GM13977 (cell line): ENCODE results near the gene CLHC1.

Source experiments
- DNase-seq: peaks from one replicate; pipeline ENCODE4 v3.0.0; 2012; ENCODE audit warnings: low spot score
- CTCF ChIP-seq: IDR thresholded peaks from 2 replicates; pipeline ENCODE4 v1.5.1; 2012; ENCODE audit warnings: mild to moderate bottlenecking, control low read depth; ENCODE audit not compliant: insufficient read depth; ENCODE audit errors: extremely low read depth, missing control alignments
- in situ Hi-C: fragments of 300-500 bp; cut with MboI; formaldehyde crosslinking; loops from one replicate; pipeline ENCODE4 v1.12.0; 2022; ENCODE audit warnings: low sequenced_read_pairs, low pct_unique_long_range_greater_than_20kb, mixed read lengths, inconsistent platforms; ENCODE audit not compliant: unreplicated experiment

Gene CLHC1

DNA sequence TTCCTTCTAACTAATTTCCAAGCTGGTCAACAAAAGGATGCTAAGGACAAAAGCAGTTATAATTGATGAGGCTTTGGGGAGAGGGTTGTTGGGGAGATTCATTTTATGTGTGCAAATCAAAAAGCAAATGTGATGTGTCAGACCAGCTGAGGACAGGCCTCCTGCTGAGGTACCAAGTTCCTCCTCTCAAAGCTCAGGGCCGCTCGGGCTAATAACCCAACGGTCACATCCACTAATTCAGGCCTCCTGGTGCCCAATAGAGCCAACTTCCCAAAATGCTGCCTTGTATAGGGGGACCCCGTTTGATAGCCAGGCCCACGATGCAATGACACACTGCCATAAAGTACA lies 93.2 kb downstream of the CLHC1 start:
- DNase-seq, result no peak
- in situ Hi-C loops, result no loop called here
- no peak for TF ChIP-seq CTCF

DNA sequence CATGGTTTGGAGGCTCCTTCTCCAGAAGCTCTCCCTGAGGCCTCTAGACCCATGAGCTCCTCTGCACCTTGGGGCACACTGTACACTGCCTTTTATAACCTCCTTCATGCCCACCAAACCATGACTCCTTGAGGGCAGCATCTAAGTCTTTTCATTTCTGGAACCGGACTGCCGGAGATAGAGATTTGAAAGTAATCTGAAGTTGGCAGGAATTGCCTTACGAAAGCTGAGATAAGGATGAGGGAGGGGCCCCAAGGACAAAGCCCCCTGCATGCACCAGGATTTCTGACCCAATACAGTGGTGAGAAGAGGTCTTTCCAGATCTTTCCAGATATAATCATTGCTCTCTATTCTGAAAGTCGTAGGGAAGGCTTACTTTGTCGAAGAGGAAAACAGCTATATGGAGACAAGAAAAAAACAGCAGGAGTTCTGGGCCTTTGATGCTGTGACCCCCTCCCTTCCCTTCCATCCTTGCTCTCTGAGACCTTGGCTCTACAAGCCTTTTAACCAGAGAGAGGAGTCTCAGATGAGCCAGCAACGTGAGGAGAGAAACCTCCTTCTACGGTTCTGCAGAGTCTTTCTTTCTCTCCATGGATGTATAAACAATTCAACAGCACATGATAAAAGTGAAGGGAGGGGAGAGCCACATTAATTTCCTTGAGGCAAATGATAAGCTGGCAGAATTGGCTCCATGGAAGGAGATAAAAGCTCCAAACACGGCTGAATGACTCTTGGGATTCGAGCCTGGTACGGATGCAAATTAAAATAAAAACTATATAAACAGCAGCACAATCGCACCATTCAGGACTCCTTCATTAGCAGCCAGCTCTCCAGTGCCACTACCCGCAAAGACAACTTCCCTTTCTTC lies 93.8 kb downstream of the CLHC1 start:
- DNase-seq, result no peak
- TF ChIP-seq CTCF, result no peak
- in situ Hi-C loops, result no loop called here

DNA sequence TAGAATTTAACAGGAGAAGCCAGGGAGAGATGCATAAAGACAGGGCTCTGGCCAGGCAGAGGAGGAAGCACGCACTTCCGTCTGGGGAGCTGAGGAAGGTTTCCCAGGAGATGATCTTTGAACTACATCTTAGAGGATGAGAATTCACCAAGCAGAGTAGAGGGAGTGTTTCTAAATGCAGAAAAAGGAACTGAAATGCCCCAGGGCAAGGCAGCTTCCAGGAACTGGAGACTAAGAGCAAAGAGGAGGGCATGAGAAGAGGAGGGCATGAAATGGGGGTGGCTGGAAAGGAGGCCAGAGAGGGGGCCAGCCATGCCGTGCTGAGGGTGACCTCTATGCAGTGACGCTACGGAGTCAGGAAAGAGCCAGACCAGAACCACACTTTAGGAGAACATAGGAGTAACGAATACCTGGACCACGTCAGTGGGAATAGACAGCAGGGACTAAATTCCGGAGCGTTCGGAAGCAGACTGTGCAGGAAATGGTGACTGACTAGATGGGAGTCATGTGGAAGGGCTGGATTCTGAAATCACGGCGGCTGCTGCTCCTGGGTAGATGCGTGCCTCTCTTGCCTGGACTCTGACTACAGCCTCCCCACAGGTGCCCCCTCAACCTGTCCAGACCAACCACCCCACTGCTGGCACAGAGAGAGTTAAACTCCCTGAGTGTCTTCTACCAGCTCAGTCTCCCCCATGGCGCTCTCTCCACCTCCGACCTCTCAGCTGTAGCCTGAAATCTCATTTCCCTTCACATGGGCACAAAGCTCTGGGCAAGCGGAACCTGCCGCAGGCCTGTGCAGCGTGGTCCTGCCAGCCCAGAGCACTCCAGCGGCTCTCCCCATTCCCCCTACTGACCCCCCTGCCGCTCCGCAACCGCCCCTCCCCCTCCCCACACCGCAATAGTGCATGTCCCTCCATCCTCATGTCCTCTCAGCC lies 94.8 kb downstream of the CLHC1 start:
- TF ChIP-seq CTCF, result no peak
- DNase-seq, result no peak
- in situ Hi-C loops, result no loop called here

- no peak for TF ChIP-seq CTCF
Measured at GRCh38 chr2:55136138-55136541, 96.0 kb downstream of the CLHC1 start.

GRCh38 chr2:55135491-55135890 lies 96.6 kb downstream of the CLHC1 start:
- no peak for DNase-seq
- no peak for TF ChIP-seq CTCF
- in situ Hi-C loops, result no loop called here

More at GRCh38 chr2:55136138-55136541, 96.0 kb downstream of the CLHC1 start:
- in situ Hi-C loops, result no loop called here
- no peak for DNase-seq

GRCh38 chr2:55134316-55134706 lies 97.8 kb downstream of the CLHC1 start:
- no peak for DNase-seq
- in situ Hi-C loops, result no loop called here
- no peak for TF ChIP-seq CTCF
